Measurements from ENCODE around the gene LYRM7.
"Not testable (repeated sequence)": the region's sequence is repeated elsewhere in the genome, so short reads cannot be mapped to it uniquely, and the experiment has no call there.

Gene LYRM7

DNA sequence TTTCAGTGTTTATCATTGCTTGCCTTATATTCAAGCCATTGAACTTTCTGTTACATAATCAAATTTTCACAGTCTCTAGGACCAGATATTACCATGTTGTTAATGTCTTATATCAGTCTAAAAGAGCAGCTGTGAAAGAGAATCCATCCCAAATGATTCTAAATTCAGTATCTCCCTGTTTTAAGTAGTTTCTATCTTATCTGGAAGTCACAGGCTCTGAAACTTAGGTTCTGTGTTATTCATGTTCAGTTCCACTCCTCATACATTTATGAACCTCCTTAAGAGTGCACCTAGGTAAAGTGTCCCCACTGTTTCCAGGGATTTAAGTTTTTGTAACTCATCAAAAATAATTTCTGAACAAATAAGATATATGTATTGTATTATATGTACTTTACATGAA is 9.7 kb downstream of the LYRM7 start:
- DNase-seq (ENCODE audit: low spot score) = no peak

DNA sequence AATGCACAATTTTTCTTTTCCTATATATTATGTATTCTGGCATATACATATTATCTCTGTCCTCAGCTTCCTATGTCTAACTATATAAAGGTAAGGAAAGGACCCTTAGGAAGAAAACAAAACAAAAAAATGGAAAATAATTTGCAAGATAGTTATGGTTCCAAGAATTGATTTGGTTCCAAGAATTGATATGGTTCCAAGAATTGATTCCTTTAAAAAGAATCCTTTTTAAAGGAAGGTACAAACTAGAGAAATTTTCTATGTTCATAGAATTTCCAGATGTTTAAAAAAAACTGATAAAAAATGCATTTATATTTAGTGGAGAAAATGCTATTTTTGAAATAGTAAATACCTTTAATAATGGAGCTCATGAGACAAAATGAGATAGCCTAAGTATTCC is 12.1 kb downstream of the LYRM7 start:
- DNase-seq (ENCODE audit: low spot score) = no peak

GRCh38 chr5:131185523-131186104 is 14.9 kb downstream of the LYRM7 start:
- DNase-seq (ENCODE audit: low spot score) = no peak

- DNase-seq (ENCODE audit: low spot score) = no peak
Measured at GRCh38 chr5:131186561-131187256, 16.0 kb downstream of the LYRM7 start.

DNA sequence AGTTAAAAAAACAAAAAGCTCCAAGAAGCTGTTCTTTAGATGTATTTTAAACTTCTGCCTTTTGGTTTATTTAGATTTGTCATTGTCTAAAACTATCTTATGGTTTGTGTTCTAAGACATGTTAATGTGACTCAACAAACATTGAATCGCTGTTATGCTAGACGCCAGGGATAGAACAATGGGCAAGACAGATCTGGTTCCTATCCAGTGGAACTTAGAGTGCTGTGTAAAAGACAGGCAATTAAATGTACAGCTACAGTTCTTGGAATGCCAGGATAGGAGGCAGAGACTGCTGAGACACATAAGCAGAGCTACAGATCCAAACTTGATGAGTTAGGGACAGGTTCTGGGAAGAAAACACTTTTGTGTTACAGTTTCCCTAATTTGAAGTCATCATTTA is 22.4 kb downstream of the LYRM7 start:
- no peak for DNase-seq (ENCODE audit: low spot score)

GRCh38 chr5:131193897-131194296 is 23.2 kb downstream of the LYRM7 start:
- not testable (repeated sequence) for DNase-seq (ENCODE audit: low spot score)

- DNase-seq (ENCODE audit: low spot score) = no peak
Measured at GRCh38 chr5:131194725-131195124, 24.0 kb downstream of the LYRM7 start.

- DNase-seq (ENCODE audit: low spot score) = no peak
Measured at GRCh38 chr5:131195696-131196095, 25.0 kb downstream of the LYRM7 start.

DNA sequence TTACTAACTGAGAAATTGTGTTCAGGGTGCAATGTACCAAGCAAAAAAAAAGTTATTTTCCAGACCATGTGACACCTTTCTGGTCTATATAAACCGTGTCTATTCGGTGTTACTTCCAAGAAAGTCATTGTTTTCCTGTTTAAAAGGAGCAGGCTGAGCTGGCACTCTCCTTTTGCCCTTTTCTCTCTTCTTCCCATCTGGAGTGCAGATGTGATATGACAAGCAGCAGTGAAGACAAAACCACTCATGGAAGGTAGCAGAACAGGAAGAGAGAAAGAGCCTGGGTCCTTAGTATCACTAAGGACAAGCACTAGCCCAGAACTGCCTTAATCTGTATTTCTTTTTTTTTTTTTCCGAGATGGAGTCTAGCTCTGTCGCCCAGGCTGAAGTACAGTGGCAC is 25.6 kb downstream of the LYRM7 start:
- no peak for DNase-seq (ENCODE audit: low spot score)

DNA sequence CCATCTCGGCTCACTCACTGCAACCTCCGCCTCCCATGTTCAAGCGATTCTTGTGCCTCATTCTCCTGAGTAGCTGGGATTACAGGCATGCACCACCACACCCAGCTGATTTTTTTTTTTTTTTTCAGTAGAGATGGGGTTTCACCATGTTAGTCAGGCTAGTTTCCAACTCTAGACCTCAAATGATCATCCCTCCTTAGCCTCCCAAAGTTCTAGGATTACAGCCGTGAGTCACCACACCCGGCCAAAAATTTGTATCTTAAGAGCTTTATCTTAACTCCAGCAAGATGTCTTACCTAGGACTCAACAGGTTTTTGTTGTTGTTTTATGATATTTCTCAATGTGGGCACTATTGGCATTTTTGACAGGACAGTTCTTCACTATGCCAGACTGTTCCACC is 27.9 kb downstream of the LYRM7 start:
- DNase-seq (ENCODE audit: low spot score) = no peak

DNA sequence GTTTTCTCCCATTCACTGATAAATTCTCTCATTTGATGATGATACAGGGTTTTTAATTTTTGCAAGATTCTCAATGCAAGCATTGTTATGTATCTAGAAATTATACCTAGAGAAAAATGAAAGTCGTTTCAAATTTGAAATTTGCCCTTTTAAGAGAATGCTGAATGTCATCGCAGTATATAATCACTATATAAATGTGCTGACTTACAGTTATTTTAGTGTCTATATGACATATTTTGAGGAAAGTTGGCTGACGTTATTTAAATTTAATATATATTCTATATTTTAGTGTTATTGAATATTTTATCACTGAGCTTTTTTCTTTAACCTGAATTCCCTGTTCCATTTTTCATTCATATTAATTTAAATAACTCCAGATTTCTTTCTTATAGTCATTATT is 29.8 kb downstream of the LYRM7 start:
- DNase-seq (ENCODE audit: low spot score) = no peak

DNA sequence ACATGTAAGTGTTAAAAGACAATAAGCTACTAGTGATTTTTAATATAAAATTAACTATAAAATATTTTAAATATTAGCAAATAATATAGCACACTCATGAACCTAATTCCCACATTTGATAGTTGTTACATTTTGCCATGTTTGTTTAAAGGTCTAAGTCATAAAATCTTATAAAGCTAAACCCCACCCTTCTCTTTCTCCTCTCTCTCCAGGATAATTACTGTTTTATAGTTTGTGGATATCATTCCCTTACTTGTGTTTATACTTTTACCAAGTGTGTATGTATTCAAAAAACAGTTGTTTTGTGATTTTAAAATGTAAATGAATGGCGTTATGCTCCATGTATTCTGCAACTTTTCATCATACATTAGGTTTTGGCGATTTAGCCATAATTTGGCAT is 34.2 kb downstream of the LYRM7 start:
- no peak for DNase-seq (ENCODE audit: low spot score)

- no peak for DNase-seq (ENCODE audit: low spot score)
Measured at GRCh38 chr5:131206061-131206460, 35.3 kb downstream of the LYRM7 start.

DNA sequence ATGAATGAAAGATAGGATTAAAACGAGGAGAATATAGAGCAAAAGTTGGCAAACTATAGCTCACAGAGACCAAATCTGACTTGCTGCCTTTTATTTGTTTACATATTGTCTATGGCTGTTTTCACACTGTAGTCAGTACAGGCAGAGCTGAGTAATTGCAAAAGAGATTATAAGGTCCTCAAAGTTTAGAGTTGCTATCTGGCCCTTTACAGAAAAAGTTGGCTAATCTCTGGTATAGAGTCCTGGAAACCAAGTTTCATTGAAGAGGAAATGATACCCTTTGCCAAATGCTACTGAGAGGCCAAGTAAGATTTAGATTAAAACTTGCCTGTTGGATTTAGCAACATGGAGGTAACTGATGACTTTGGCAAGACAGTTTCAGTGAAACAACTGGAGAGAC is 36.0 kb downstream of the LYRM7 start:
- no peak for DNase-seq (ENCODE audit: low spot score)

DNA sequence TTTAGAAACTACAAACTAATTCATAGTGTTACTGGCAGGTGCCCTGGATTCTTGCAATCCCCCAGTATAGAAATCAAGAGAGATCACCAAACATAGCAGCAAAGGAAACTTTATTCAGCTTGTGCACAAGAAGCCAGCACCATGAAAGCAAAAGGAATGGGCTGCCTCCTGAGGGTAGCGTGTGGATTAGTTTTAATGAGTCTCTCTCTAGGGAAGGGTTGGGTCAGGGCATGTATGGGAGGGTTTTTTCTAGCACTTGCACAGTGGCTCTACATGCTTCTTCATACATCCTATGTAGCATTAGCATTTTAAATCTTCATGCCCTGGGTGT is 38.4 kb downstream of the LYRM7 start:
- DNase-seq (ENCODE audit: low spot score) = no peak

DNA sequence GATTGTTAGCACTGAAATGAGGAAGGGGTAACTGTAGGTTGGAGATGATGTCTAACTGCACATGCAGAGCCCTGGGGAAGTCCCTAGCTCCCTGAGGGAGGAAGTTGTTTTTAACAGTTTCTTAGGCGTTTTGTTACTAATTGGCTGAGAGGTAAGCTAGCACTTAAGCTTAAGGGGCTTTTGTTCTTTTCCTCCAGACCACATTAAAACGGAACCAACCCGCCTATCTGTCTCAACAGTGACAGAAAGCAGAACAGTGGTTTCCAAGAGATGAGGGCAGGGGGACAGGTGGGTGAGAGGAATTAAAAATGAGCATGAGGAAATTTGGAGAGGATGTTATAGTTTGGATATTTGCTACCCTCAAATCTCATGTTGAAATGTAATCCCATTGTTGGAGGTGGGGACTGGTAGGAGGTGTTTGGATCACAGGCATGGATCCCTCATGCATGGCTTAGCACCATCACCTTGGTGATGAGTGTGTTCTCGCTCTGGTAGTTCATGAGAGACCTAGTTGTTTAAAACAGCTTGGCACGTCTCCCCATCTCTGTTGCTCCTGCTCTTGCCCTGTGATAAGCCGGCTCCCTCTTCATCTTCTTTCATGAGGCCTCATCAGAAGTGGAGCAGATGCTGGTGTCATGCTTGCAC is 38.9 kb downstream of the LYRM7 start:
- no peak for DNase-seq (ENCODE audit: low spot score)

GRCh38 chr5:131210151-131210510 is 39.4 kb downstream of the LYRM7 start:
- no peak for DNase-seq (ENCODE audit: low spot score)

GRCh38 chr5:131211669-131212068 is 40.9 kb downstream of the LYRM7 start:
- DNase-seq (ENCODE audit: low spot score) = no peak

- DNase-seq (ENCODE audit: low spot score) = no peak
Measured at GRCh38 chr5:131212471-131213021, 41.8 kb downstream of the LYRM7 start.

DNA sequence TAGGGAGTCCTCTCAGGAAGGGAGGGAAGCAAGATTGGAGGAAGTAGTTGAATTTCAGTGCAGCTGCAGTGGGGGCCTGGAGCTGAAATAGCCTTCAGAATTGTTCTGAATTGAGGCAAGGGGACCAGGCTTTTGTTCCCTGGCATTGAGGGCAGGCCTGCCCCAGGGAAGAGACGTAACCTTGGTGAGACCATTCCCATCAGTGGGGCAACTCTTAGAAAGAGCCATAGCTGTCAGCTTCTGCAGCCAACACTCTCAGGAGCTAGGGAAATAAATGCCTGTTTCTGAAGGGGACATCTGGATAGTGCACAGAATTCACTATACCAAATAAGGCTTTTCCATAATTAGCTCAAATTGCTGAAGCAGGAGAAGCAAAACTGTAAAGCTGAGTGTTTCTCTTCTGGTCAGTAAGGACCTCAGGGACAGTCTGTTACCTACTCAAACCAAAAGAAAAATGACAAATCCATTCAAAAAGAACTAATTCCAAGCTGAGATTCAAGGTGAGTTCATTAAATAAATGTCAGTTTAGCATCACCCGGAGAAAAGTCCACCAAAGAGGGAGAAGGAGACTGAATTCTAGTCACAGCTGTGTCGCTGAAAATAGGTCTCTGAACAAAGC is 44.0 kb downstream of the LYRM7 start:
- no peak for DNase-seq (ENCODE audit: low spot score)

GRCh38 chr5:131217791-131218190 is 47.0 kb downstream of the LYRM7 start:
- no peak for DNase-seq (ENCODE audit: low spot score)

- DNase-seq (ENCODE audit: low spot score) = no peak
Measured at GRCh38 chr5:131218392-131218791, 47.6 kb downstream of the LYRM7 start.

DNA sequence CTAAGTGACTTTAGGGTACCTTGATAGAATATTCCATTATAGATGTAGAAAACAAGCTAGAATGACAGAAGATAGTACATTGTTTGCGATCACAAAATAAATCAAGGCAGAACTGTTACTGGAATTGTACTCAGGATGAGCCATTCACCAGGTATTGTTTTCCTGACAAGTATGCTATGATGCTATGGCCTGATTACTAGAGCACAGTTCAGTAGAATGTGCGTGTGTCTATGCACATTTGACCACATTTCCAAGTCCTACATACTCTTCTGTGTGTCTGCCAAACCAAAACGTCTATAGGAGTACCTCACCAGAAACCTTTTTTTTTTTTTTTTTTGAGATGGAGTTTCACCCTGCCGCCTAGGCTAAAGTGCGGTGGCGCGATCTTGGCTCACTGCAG is 49.8 kb downstream of the LYRM7 start:
- DNase-seq (ENCODE audit: low spot score) = no peak

All from left forelimb (tissue), 1 donor.